HUES64 (cell line): ENCODE data around the gene ZMAT5.

ENCODE experiments used
- H3K27ac ChIP-seq: 2 replicates; pipeline ENCODE4 v1.7.0; 2013; ENCODE audit warnings: low read depth, low read length, inconsistent platforms
- H3K27me3 ChIP-seq: 2 replicates; pipeline ENCODE4 v1.6.1; 2013; ENCODE audit warnings: mild to moderate bottlenecking, low read length; ENCODE audit not compliant: insufficient read depth
- H3K36me3 ChIP-seq: 2 replicates; pipeline ENCODE4 v1.6.1; 2013; ENCODE audit warnings: mild to moderate bottlenecking, low read length; ENCODE audit not compliant: insufficient read depth
- H3K4me1 ChIP-seq: 2 replicates; pipeline ENCODE4 v1.6.1; 2013; ENCODE audit warnings: mild to moderate bottlenecking, low read length, moderate library complexity; ENCODE audit not compliant: insufficient read depth
- H3K4me3 ChIP-seq: 2 replicates; pipeline ENCODE4 v1.5.1; 2013; ENCODE audit warnings: mild to moderate bottlenecking, low read length, moderate library complexity
- H3K9ac ChIP-seq: 2 replicates; pipeline ENCODE4 v1.6.1; 2013; ENCODE audit warnings: mild to moderate bottlenecking, low read depth, low read length
- H3K9me3 ChIP-seq: 2 replicates; pipeline ENCODE4 v1.6.1; 2013; ENCODE audit warnings: low read depth, low read length; ENCODE audit not compliant: insufficient read depth
- WGBS: fragments of 150-250, 120-280 bp; methylation state at CpG from one replicate; pipeline ENCODE4 v1.1.7; 2013; ENCODE audit warnings: missing lambda C conversion rate; 5-methylcytosine and 5-hydroxymethylcytosine counted together

The ZMAT5 gene

DNA sequence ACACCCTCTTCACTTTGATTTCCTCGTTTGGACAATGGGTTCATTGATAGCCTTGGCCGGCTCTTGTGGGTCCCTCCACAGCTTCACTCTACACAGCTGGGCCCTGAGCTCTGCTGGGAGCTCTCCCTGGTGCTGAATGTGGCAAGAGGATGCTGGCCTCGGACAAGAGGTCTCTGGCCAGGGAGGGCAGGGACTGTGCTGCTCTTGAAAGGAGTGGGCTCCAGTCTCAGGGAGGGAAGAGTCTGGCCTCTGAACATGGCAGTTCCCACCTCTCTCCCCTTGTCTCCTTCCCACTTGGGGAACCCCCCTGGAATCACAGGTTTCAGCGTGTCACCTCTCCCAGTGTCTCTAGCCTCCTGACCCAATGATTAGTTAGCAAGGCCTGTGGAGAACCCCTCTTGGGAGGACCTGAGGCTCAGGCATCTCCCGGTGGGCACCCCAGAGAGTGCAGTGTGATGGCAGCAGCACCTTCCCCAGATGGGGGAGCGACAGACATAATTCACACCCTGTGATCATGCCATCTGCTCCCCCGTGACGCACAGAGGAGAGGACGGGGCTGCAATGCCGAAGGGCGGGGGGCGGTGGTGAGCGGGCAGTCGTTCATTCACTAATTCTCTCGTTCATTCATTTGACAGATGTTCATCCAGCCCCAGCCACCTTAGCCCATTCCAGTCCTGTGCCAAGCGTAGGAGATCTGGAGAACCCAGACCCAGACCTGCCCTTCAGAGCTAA lies 49.8 kb downstream of the ZMAT5 start:
- Histone ChIP-seq H3K27ac (no peak overlapping the region), H3K36me3 (no peaks in the 10 kb centered on the region), H3K9ac (no peak overlapping the region), H3K9me3 (no peaks in the 10 kb centered on the region), H3K4me3 (no peak overlapping the region), H3K27me3 (peaks cover 50% of the 10 kb centered on the region), H3K4me1 (no peaks in the 10 kb centered on the region; the same call in 1 of the 2 replicates)
- 71% methylated on average over 16 of the region's 16 CpGs for WGBS

DNA sequence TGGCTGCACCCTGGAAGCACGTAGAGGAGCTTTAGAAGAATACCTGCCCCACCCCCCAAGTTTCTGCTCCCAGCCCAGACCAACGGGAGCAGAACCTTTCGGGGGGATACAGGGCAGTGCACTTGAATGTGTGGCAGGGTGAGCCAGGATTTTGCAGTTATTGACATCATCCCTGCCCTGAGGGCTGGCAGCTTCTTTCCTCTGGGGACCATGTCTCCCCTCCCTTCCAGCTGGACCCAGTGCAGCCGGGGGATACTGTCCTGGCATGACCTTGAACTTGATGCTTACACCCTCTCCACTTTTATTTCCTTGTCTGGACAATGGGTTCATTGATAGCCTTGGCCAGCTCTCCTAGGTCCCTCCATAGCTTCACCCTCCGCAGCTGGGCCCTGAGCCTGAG lies 51.1 kb downstream of the ZMAT5 start:
- no peaks in the 10 kb centered on the region for H3K36me3 ChIP-seq
- WGBS = 87% methylated on average over 5 of the region's 5 CpGs
- H3K27ac ChIP-seq = no peak overlapping the region
- H3K4me3 ChIP-seq = no peak overlapping the region
- H3K9me3 ChIP-seq = no peaks in the 10 kb centered on the region
- H3K27me3 ChIP-seq = peaks cover 37% of the 10 kb centered on the region
- no peaks in the 10 kb centered on the region; the same call in 1 of the 2 replicates for H3K4me1 ChIP-seq
- H3K9ac ChIP-seq = no peak overlapping the region

DNA sequence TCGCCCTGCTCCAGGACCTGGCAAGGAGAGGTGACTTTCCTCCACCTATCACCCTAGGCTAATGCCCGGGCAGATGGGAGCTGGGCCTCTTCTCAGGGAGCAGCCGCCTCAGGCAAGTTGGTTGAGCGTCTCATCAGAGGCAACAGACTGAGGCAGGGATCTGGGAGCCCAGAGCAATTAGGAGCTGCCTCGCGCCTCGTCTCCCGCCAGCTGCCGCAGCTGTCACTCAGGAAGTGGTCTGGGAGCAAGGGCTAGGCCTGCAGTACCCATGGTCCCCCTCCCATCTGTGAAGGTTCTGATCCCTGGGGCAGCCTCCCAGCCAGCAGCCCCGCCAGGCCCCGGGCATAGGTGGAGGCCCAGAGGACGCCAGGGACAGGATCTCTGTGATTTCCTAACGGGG lies 51.6 kb downstream of the ZMAT5 start:
- H3K9me3 ChIP-seq = no peaks in the 10 kb centered on the region
- no peak overlapping the region for H3K27ac ChIP-seq
- H3K27me3 ChIP-seq = peaks cover 32% of the 10 kb centered on the region
- H3K9ac ChIP-seq = no peak overlapping the region
- WGBS = 71% methylated on average over 13 of the region's 13 CpGs
- H3K36me3 ChIP-seq = no peaks in the 10 kb centered on the region
- H3K4me3 ChIP-seq = no peak overlapping the region
- no peaks in the 10 kb centered on the region; the same call in 1 of the 2 replicates for H3K4me1 ChIP-seq

DNA sequence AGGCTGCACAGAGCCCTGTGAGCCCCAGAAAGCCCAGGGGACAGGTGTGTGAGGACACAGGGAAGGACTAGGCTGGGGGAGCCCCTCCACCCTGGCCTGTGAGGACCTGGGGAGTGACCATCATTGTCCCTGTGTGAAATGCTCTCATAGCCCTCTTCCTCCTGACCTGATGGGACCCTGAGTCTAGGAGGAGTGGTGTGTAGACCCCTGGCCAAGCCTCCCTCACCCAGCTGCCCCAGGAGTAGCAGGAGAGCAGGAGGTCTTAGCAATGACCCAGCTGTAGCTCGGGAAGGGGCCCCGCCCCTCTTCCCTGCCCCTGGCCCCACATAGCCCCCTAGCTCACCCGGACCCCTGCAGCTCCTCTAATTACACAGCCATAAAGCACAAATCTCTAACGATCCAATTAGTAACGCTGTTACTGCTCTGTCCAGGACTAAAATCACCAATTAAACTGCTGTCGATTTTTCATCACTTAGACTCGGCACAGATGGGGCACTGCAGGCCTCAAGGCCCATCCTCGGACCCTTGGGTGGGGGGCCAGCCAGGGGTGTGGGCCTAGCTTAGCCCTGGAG lies 53.6 kb downstream of the ZMAT5 start:
- H3K4me1 ChIP-seq = no peaks in the 10 kb centered on the region
- no peaks in the 10 kb centered on the region for H3K36me3 ChIP-seq
- H3K27me3 ChIP-seq = peaks cover 14% of the 10 kb centered on the region
- no peaks in the 10 kb centered on the region for H3K9me3 ChIP-seq
- 79% methylated on average over 8 of the region's 8 CpGs for WGBS
- H3K4me3 ChIP-seq = no peak overlapping the region
- H3K27ac ChIP-seq = no peak overlapping the region
- no peak overlapping the region for H3K9ac ChIP-seq

DNA sequence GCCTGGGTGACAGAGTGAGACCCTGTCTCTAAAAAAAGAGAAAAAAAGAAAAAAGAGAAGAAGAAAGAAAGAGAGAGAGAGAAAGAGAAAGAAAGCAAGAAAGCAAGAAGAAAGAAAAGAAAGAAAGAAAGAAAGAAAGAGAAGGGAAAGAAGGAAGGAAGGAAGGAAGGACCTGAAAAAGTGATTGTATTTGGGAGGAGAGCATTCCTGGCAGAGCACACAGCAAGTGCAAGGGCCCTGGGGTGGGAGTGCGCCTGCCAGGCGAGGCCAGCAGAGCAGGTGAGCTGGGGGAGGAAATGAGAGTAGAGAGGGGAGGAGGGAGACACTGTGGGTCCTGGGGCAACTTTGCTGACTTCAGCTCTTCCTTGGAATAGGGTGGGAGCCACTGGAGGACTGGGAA lies 54.7 kb downstream of the ZMAT5 start:
- H3K4me1 ChIP-seq = no peaks in the 10 kb centered on the region
- H3K9me3 ChIP-seq = no peaks in the 10 kb centered on the region
- WGBS = 88% methylated on average over 2 of the region's 2 CpGs

DNA sequence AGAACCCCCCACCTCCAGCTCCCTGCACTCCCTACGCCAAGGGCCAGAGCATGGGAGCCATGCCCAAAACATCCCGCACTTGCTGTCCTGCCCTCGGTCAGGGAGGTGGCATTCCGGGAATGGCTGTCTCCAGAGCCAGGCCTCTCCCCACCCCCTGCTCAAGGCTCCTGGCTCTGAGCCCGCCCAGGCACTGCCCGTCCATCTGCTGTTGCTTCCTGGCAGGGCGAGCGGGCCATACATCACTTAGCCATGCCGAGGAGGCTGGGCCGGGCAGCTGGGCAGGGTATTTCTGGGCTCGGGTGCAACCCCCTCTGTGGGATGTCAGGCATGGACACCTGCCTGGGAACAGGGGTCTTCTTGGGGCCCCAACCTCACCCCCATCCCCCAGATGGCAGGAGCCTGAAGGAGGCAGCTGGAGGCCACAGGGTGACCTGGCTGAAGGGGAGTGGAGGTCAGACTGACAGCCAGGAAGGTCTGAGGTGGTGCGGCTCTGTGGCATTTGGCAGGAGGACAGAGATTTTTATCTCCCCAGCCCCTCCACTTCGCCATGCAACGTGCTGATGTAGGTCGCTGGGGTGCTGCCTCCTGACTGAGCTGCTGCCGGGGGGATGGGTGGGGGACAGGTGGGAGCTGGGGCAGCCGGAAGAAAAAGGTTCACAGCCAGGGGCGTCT lies 55.7 kb downstream of the ZMAT5 start:
- Histone ChIP-seq H3K9ac (no peak overlapping the region), H3K36me3 (no peaks in the 10 kb centered on the region), H3K9me3 (no peaks in the 10 kb centered on the region), H3K27me3 (peaks cover 2% of the 10 kb centered on the region; the same call in 1 of the 2 replicates), H3K27ac (no peak overlapping the region), H3K4me3 (no peak overlapping the region), H3K4me1 (no peaks in the 10 kb centered on the region)
- WGBS = 88% methylated on average over 18 of the region's 18 CpGs

More for the DNA sequence above, 54.7 kb downstream of the ZMAT5 start:
- Histone ChIP-seq H3K9ac (no peak overlapping the region), H3K27me3 (peaks cover 4% of the 10 kb centered on the region), H3K4me3 (no peak overlapping the region), H3K27ac (no peak overlapping the region), H3K36me3 (no peaks in the 10 kb centered on the region)

DNA sequence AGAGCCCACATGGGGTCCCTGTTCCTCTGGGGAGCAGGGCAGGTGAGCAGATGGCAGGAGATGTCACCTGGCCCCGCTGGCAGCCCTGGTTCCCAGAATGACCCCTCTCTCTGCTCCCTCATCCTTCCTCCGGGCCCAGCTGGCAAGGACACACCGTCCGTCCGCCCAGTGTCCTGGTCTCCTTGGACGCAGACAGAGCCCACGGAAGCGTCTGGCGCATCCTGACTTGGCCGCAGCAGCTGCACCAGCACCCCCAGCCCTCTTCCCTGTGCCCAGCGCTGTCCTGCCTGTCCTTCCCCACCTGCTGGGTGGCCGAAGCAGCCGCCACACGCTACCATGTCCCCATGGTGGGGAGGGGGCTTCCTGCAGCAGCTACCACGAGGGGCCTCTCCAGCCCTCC lies 56.6 kb downstream of the ZMAT5 start:
- whole genome bisulfite sequencing = 89% methylated on average over 15 of the region's 15 CpGs
- H3K9ac ChIP-seq = no peak overlapping the region
- no peak overlapping the region for H3K4me3 ChIP-seq
- no peak overlapping the region for H3K27ac ChIP-seq
- H3K36me3 ChIP-seq = no peaks in the 10 kb centered on the region
- no peaks in the 10 kb centered on the region; the same call in 1 of the 2 replicates for H3K4me1 ChIP-seq
- no peaks in the 10 kb centered on the region for H3K9me3 ChIP-seq
- peaks cover 8% of the 10 kb centered on the region; the same call in 1 of the 2 replicates for H3K27me3 ChIP-seq

DNA sequence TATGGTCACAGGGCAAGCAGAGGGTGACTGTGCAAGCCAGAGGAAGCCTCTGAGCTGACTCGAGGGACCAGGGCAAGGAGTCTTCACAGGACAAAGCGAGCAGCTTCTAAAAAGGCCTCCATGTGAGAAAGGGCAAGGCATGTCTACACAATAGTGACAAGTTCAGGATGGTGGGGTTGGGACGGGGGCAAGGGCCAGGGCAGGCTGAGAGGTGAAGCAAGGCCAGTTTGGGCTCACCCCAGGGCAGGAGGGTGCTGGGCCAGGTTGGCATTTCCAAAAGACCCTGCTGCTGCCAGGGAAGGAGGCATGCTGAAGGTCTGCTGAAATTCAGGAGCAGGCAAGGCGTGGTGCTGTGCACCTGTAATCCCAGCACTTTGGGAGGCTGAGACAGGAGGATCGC lies 59.3 kb downstream of the ZMAT5 start:
- H3K9me3 ChIP-seq = no peaks in the 10 kb centered on the region
- 94% methylated on average over 5 of the region's 5 CpGs for WGBS
- no peak overlapping the region for H3K27ac ChIP-seq
- no peak overlapping the region for H3K9ac ChIP-seq
- H3K27me3 ChIP-seq = peaks cover 32% of the 10 kb centered on the region
- no peaks in the 10 kb centered on the region for H3K36me3 ChIP-seq
- H3K4me1 ChIP-seq = peaks cover 21% of the 10 kb centered on the region
- no peak overlapping the region for H3K4me3 ChIP-seq

DNA sequence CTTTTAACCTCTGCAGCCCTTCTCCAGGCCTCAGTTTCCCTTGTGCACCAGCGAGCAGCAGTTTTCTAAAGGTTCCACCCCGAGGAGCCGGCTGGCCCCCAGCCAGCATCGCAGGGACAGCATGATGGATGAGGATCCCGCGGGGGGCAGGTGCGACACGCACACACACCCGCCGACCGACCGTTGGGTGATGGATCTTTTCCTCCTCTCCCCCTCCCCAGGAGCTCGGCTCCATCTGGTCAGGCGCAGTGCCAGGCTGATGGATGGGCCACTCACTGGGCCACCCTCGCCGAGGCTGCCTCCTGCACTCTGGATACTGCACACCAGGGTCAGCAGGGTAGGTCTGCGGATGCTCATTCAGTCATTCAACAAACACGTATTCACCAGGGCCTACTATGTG lies 59.8 kb downstream of the ZMAT5 start:
- WGBS = 91% methylated on average over 18 of the region's 18 CpGs
- peaks cover 26% of the 10 kb centered on the region for H3K4me1 ChIP-seq

DNA sequence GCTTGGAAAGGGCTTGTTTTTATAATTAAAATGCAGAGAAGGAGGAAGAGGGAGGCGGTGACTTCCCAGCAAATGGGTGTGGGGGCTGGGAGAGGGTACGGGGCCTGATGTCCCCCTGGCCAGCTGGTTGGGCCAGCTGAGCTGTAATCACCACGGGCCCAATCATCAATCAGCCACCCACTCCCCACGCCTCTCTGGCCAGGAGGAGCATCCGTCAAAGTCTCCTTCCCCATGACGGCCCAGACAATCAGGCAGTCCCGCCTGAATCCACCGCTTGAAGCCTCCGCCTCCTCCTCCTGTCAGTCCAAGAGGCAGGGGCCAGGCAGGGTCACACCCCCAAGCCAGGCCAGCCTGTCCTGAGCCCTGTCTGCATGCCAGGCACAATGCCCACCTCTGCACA lies 60.3 kb downstream of the ZMAT5 start:
- WGBS = 31% methylated on average over 9 of the region's 9 CpGs
- Histone ChIP-seq H3K9me3 (no peaks in the 10 kb centered on the region), H3K36me3 (no peaks in the 10 kb centered on the region), H3K4me1 (peaks cover 31% of the 10 kb centered on the region), H3K27me3 (peaks cover 41% of the 10 kb centered on the region), H3K9ac (no peak overlapping the region), H3K4me3 (no peak overlapping the region), H3K27ac (no peak overlapping the region)

More for the DNA sequence above, 59.8 kb downstream of the ZMAT5 start:
- peaks cover 36% of the 10 kb centered on the region for H3K27me3 ChIP-seq
- H3K27ac ChIP-seq = no peak overlapping the region
- H3K9me3 ChIP-seq = no peaks in the 10 kb centered on the region
- H3K9ac ChIP-seq = no peak overlapping the region
- H3K4me3 ChIP-seq = no peak overlapping the region
- H3K36me3 ChIP-seq = no peaks in the 10 kb centered on the region

DNA sequence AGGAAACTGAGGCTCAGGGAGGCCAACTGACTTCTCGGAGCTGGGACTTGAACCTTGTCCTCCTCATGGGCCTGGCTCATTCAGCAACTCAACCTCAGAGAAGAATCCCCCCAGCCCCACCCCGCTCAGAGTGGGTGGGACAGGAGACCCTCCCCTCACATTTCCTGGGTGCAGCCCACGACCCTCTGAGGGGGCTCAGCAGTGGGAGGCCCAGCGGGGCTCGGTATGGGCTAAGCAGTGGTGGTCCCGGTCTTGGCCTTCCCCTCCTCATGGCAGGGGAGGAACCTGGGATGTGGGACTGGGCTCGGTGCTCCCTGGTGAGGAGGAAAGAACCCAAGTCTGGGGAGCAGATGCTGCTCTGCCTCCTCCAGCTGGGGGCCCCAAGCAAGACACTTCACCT lies 61.2 kb downstream of the ZMAT5 start:
- Histone ChIP-seq H3K4me3 (no peak overlapping the region), H3K27me3 (peaks cover 48% of the 10 kb centered on the region), H3K4me1 (peaks cover 37% of the 10 kb centered on the region), H3K27ac (no peak overlapping the region), H3K9ac (no peak overlapping the region), H3K9me3 (no peaks in the 10 kb centered on the region), H3K36me3 (no peaks in the 10 kb centered on the region)
- 89% methylated on average over 7 of the region's 7 CpGs for WGBS
